NCI-H1694 treated with DMSO at 0.1 percent for 48 hours (cell line): Measurements from ENCODE around the gene ESPN.
"Not testable (repeated sequence)": the region's sequence is repeated elsewhere in the genome, so short reads cannot be mapped to it uniquely, and the experiment has no call there.

Experiments used
- DNase-seq: peaks from one replicate; lab custom pipeline; 2025; lab: John Stamatoyannopoulos, UW

The ESPN gene

DNA sequence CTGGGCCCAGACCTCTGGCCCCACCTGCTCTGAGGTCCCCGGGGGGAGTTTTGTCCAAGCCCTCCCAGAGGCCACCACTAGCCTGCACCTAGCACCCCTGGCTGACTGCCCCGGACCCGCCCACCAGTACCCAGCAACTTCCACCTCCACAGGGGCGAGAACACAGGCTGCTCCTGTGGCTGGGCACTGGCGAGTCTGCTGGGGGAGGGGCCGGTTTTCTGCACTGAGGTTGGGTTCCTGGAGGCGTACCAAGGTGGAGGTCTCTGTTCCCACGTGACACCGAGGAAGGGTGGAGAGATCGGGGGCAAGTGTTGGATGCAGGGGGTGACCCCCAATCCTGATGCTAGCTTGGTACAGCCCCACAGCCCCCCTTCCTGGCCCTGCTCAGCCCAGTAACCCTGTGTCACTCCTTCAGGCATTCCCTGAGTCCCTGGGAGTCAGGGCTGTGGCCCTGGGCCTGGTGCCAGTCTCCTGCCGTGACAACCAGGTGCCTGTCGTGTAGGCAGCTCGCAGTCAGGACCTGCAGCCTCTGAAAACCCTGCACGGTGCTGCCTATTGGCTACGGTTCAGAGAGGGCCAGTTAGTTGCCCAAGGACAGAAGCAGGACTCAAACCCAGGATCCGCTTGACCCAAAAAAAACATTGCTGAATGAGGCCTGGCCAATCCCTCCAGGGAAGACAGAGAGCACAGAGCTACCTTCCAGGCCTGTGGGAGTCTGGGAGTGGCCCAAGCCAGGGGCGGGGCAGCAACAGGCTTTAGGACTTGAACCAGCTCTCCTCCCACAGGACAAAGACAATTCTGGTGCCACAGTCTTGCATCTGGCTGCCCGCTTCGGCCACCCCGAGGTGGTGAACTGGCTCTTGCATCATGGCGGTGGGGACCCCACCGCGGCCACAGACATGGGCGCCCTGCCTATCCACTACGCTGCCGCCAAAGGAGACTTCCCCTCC is 3.1 kb downstream of the ESPN start:
- no peak for DNase-seq

DNA sequence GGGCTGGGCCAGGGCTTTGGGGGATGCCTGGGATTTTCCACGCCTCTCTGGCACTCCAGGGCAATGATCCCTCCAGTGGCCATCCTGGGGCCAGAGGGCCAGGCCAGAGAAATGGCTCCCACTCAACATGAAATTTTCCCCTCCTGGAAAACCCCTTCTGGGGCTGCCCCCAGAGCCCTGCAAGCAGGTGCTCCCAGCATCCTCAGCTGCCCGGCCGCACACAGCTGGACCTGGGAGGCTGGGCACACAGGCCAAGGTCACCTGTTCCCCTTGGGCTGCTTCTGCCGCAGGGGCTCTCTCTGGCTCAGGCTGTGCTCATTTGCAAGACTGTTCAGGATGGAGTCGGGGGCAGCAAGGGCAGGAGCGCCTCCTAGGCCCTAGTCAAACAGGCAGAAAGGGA is 3.9 kb downstream of the ESPN start:
- not testable (repeated sequence) for DNase-seq

DNA sequence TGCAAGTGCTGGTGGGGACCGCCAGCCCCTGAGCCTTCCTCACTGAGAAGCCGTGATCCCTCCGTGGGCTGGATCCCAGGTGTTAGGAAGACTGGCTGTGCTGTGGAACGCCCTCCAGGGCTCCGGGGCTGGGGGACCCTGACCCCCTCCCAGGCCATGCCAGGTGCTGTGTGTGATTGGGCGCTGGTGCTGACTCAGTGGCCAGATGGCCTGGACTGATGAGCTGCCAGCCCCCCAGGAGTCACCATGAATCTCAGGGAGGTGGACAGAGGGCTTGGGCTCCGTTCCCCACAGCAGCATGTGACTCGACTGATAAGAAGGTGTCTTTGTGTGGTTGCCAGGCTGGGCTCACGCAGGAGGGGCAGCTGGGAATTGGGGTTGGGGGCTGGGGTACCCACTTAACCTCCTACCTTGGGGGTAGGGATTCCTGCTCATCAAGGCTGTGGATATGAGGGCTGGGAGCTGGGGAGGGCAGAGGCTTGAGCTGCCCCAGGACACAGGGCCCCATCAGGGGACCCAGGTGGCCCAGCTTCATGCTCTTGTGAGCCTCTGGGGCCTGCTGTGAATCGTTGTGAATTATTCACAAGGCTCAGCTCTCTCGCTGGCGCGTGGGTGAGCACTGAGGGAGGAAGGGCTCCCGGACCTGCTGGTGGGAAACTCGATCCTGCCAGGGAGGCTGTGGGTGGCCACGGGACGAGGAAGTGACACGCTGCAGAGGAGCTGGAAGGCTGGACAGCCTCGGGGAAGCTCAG is 5.3 kb downstream of the ESPN start:
- DNase-seq = not testable (repeated sequence)

DNA sequence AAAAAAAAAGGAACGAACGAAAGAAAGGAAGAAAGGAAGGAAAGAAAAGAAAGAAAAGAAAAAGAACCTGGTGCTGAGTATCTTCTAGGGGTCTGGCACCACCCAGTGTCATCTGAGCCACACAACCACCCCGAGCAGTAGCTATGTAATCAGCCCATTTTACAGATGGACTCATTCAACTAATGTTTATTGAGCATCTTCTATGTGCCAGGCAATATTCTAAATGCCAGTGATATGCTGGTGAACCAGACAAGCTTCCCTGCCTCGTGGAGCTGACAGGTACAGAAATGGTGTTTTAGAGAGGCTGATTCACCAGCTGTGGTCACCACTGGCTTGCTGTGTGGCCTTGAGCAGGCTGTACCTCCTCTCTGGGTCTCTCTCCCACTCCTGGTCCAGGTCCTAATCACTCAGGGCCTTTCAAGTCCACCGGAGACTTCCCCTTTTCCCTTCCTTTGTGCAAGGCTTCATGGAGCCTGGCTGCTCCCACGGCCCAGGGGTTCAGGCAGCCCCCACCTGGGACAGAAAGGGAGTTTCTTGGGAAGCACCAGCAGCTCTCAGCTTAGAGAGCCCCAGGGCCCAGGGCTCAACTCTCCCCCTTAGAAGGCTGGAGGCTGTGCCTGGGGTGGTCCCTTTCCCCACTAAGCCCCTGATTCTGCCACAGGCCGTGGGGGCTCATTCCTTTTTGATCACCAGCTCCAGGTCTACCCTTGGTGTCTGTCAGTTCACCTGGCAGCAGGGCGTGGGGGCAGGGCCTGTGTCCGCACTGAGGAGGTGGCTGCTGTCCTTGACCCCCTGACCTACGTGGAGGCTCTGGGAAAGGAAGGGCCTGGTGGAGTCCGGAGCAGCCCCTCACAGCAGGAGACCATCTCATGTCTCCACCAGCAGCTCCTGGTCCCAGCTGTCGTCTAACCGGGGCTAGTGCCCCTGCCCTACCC is 7.3 kb downstream of the ESPN start:
- not testable (repeated sequence) for DNase-seq

DNA sequence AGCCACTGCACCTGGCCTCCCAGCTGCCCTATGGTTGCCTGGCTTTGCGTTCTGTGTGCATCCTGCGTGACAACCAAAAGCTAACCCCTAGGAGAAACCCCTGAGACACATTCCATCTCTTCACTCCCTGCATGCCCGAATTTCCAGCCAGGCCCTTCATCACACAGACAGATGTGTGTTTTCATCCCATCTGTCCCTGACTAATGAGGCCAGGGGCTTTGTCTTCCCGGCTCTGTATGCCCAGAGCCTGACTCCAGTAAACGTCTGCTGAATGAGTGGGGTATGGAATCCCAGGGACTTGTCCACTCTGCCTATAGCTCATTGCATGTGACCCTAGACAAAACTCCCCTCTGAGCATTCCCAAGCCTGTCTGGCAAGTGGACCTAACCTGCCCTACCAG is 9.6 kb downstream of the ESPN start:
- DNase-seq = peak; percentile 58

DNA sequence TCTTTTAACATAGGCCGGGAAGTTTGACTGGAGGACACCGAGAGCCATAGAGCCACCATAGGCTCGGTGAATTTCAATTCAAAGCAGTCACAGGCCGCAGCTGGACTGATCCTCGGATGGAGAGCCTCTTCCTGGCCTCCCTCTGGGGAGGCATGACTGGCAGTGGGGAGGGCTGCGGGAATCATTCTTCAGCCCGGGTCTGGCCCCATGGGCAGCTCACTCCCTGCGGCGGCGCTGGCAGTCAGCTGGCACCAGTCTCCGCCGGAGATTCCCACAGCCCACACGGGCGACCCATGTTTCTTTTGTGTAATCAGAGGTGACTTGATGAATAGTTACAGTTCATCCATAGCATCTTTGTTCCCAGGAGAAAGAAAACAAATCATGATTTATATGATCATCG is 10.6 kb downstream of the ESPN start:
- DNase-seq = no peak

DNA sequence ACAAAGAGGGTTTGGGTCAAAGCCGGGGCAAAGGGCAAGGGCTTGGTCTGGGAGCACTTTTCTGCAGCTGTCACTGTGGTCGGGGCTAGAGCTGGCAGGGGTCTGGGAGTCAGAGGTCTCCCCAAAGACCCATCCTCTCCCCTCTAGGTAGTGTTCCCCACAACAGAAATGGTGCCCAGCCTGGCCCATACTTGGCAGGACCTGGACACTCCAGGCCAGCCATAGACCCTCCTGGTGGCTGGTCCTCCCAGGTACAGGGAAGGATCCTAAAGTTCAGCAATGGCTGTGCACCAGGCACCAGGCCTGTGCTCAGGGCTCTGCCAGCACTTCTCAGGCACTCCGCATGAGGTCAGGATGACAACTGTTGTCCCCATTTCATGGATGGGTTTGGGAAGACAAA is 11.0 kb downstream of the ESPN start:
- no peak for DNase-seq

DNA sequence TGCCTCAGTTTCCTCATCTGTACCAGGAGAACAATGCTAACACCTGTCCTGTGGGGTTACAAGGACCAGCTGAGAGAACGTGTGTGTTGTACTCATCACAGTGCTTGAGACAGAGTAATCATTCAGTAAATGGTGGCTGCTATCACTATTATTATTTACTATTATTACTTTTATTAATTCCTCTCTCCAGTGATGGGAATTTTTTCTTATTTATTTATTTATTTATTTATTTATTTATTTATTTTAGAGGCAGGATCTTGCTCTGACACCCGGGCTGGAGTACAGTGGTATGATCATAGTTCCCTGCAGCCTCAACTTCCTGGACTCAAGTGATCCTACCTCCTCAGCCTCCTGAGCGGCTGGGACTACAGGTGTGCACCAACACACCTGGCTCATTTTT is 11.7 kb downstream of the ESPN start:
- DNase-seq = not testable (repeated sequence)

DNA sequence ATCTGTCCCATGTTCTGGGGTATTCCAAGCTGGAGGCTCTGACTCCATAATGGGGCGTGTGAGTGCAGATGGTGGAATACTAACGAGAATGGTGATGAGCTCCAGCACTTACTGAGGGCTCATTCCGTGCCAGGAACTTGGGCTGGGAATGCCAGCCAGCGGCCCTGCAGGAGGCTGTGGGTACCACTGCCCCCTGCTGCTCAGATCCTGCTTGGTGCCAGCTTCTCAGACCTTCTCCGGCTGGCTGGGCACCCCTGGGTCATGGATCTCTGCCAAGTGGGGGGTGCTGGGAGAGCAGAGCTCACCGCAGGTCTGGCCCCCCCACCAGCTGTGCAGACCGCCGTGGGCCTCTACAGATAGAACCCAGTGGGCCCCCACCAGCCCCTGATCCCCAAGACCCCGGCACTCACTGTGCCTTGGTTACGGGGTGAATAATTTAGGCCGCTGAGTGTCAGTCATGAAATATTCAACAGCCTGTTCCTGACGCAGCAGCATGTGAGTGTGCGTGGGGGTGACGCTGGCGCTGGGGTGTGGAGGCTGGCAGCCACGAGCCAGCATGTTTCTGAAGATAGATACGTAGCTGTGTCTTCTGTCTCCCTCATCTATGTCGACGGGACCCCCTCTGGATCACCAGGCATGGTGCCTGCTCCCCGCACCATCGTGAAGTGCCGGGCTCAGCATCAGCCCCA is 12.6 kb downstream of the ESPN start:
- DNase-seq = peak; percentile 75

DNA sequence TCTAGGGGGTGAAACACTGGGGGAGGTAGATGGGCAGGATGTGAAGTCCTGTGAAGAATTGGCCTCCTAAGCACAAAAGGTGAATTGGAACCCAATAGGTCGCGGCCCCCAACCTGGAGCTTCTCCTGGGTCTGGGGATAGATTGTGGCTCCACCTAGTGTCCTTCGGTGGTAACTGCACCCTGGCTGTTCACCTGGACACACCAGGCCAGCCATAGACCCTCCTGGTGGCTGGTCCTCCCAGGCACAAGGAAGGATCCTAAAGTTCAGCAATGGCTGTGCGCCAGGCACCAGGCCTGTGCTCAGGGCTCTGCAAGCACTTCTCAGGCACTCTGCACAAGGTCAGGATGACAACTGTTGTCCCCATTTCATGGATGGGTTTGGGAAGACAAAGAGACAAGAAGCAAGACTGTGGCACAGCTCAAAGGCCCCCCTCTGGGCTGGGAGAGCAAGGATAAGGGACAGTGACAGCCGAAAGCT is 13.5 kb downstream of the ESPN start:
- DNase-seq = peak; percentile 63

DNA sequence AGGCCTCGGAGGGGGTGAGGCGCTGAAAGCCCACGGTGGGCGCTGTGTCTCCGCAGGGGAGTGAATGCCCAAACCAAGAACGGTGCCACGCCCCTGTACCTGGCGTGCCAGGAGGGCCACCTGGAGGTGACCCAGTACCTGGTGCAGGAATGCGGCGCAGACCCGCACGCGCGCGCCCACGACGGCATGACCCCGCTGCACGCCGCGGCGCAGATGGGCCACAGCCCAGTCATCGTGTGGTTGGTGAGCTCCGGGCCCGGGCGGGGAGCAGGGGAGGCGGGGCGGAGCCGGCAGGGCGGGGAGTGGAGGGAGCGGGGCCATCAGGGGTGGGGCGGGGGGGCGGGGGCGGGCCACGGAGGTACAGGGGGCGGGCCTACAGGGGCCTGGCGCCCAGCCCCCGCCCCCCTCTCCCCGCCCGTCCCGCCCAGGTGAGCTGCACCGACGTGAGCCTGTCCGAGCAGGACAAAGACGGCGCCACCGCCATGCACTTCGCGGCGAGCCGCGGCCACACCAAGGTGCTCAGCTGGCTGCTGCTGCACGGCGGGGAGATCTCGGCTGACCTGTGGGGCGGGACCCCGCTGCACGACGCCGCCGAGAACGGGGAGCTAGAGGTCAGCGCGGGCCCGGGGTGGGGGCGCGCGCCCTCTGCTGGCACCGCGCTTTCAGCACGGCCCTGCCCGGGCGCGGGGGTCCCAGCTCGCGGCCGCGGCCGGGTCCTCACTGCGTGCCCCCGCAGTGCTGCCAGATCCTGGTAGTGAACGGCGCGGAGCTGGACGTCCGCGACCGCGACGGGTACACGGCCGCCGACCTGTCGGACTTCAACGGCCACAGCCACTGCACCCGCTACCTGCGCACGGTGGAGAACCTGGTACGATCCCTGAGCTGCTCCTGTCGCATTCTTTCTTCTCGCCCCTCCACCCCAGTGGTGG is 15.9 kb downstream of the ESPN start:
- DNase-seq = no peak

DNA sequence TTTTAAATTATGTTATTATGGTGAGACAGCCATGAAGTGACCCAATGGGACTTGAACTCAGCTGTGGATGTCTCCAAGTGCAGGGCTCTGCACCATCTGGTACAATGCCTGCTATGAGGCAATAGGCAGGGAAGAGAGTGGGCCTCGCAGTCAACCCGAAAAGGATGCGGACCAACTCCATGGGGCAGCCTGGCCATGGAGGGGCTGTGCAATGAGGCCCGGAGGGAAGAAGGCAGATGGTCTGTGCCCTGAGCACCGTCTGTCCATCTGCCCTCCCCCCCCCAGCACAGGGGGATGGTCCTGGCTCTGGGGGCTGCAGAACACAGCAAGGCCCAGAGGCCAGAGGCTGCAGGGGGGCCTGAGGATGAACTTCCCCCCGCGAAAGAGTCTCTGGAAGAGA is 17.0 kb downstream of the ESPN start:
- DNase-seq = no peak

DNA sequence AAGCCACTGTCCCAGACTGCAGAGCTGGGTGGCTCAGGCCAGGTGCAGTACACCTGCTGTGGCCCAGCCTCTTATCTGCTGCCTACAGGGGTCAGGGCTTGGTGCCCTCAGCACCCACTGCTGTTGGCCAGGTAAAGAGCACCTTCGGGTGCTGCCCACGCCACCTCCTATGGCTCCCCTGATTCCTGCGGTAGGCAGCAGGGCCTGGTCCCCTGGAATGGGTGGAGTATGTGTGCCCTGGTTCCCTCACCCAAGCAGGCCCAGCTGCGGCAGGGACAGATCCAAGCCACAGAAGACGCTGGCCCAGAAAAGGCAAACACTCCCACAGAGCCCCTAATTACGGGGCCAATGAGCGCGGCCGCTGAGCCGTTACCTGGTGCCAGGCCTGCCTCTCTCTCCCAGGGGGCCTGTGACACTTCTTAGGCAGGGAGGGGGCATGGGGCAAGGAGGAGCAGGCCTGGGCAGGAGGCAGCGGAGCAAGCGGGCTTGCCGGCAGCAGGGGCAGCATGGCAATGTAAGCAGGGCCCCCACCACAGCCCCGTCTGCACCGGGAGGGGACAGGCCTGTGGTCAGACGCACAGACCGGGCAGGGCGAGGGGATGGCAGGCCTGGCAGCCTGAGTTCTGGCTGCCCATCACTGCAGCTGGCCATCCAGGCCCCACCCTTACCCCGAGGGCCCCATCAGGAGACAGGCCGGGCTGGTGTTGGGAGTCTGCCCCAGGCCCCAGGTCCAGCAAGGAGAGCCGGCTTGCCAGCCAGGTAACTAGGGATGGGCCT is 19.0 kb downstream of the ESPN start:
- DNase-seq = no peak

DNA sequence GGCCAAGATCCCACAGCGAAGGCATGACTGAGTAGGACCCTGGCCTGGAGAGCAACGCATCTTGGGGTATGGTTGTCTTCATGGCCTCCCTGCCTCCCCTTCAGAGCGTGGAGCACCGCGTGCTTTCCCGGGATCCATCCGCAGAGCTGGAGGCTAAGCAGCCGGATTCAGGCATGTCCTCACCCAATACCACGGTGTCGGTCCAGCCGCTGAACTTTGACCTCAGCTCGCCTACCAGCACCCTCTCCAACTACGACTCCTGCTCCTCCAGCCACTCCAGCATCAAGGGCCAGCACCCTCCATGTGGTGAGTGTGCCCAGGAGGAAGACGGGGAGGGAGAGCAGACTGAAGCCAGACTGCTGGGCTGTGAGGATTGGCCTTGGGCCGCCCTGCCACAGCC is 19.8 kb downstream of the ESPN start:
- no peak for DNase-seq

DNA sequence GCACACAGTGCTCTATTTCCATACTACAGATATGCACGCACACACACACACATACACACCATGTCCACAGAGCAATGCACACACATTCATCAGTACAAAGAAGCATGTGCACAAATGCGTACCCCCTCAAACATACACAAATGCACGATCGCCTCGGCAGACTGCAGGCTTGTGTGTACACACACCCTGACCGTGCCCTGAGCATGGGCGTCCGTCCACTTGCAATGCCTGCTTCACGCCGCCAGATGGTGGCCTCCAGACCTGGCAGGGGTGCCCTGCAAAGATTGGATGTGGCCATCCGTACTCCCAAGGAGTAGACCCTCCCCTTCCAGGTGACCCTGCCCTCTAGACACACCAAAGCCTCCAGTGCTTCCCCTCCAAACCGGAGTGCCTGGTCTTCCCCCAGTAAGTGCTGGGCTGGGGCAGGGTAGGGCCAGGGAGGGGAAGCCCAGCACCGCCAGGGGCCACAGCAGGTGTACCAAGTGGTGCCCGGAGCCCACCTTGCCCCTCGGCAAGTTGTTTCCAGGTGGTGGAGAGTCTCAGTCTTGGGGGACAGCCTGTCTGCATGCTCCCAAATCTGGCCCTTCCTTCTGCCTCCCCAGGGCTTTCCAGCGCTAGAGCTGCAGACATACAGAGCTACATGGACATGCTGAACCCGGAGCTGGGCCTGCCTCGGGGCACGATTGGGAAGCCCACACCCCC is 20.6 kb downstream of the ESPN start:
- DNase-seq = no peak

DNA sequence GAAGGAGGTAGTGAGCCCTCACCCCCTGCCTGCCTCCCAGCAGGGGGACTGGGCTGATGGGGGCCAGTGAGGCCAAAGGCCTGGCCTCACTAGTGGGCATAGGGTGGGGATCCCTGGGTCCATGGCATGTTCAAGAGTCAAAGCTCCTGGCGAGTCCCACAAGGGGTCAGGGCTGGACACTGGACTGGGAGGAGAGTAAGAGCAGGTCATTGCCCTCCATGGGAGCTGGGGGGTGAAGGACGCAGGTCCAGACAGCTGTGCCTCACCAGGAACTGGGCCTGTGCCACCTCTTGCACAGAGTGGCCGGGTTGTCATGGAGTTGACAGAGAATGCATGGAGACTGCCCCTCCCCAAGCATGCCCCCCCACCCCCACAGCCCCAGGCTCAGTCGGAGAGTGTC is 21.4 kb downstream of the ESPN start:
- DNase-seq = not testable (repeated sequence)

DNA sequence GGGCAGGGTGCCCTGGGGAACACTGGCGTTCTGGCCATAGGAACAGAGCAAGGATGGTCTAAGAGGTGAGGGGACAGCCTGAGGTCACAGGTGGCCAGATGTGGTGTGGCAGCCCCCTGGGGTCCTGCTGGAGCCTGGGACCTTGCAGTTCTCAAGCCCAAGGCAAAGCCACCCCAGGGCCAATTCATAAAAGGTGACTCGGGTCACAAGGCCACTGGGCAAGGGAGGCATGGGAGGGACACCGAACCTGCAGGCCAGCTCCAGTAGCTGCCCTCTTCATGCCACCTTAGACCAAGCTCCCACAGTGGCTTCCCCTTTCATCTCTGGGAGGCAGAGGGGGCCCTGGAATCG is 22.1 kb downstream of the ESPN start:
- no peak for DNase-seq

DNA sequence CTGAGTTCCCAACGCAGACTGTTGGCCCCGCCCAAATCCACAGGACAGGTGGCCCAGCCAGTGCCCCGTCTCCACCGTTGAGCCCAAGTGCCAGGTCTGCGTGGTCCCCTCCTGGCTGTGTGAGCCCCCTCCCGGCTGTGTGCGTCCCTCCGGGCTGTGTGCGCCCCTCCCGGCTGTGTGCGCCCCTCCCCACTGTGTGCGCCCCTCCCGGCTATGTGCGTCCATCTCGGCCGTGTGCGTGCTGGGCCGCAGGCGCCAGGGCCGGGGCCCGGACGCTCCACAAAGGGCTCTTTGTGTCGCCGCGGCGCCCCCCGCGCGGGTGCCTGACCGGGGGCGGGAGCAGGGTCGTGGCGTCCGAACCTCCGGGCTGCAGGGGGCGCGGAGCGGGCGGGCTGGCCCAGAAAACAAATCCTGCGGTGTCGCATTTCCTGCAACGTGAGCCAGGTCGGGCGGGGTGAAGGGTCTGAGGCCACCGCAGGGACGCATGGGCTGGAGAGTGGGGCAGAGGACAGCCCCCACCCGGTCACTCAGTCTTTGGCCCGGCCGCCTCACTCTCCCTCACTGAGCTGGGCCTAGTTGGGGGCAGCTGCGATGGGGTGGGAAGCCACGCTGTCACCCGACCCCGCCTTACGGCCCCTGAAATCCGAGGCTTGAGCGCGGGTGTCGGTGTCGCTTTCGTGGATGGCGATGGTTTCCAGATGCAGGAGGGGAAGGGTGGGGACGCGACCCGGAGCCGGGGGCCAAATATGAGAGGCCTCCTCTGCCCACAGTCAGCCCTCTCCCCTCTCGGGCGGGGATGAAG is 22.6 kb downstream of the ESPN start:
- no peak for DNase-seq
